Measurements from ENCODE around the gene CAT. TPM values are rescaled to one million over a fixed set of nuclear protein-coding genes. Genes with fewer than 3 reads are reported as not detected.
"Not testable (repeated sequence)": the region's sequence is repeated elsewhere in the genome, so short reads cannot be mapped to it uniquely, and the experiment has no call there.

Gene CAT
- total RNA-seq, 2 donors from 2014 or later = 83.8 to 108 TPM

DNA sequence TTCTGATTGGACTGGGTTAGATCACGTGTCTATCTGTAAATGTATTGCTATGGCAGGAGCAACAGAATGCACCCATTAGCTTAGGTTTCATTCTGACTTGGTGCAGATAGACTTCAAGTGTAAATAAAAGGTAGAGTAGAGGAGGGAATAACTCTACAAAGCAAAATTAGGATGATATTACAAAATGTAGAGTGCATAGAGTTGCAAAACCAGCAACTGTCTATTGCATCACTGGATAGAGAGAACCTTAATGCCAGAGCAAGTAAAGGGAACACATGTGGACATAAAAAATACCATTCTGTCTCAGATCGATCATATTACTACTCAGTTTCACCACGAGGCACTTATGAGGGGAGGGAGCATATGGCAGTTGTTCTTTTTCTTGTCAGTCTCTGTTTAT is 22.0 kb upstream of the CAT start:
- no peak overlapping the region for H3K4me3 ChIP-seq
- H3K27me3 ChIP-seq = no peaks in the 10 kb centered on the region
- H3K36me3 ChIP-seq = no peaks in the 10 kb centered on the region
- TF ChIP-seq, protein P1, sequence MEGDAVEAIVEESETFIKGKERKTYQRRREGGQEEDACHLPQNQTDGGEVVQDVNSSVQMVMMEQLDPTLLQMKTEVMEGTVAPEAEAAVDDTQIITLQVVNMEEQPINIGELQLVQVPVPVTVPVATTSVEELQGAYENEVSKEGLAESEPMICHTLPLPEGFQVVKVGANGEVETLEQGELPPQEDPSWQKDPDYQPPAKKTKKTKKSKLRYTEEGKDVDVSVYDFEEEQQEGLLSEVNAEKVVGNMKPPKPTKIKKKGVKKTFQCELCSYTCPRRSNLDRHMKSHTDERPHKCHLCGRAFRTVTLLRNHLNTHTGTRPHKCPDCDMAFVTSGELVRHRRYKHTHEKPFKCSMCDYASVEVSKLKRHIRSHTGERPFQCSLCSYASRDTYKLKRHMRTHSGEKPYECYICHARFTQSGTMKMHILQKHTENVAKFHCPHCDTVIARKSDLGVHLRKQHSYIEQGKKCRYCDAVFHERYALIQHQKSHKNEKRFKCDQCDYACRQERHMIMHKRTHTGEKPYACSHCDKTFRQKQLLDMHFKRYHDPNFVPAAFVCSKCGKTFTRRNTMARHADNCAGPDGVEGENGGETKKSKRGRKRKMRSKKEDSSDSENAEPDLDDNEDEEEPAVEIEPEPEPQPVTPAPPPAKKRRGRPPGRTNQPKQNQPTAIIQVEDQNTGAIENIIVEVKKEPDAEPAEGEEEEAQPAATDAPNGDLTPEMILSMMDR (IDR thresholded peaks at IDR 0.05) = no peak
- DNase-seq (ENCODE audit: low spot score) = no peak
- peaks cover 0 to 19% of the 10 kb centered on the region in 2 donors for H3K9me3 ChIP-seq
- H3K4me1 ChIP-seq = no peaks in the 10 kb centered on the region
- no peak overlapping the region for H3K27ac ChIP-seq

DNA sequence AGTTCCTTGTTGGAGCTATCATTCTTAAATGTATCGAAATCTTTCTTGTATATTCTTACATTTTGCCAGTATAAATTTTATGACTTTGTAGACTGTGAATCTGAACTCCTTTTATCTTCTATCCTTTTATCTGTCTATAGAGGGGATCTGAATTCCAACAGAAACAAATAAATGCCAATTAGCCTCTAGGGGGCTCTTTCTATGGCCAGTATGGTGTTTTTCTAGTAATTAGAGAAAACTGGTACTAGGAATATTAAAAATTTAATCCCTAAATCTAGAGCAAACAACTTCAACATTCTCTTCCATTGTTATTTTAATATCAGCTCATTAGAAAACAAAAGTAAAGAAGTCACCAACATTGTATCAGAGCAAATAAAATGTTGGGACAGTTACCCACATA is 21.5 kb upstream of the CAT start:
- no peak for DNase-seq (ENCODE audit: low spot score)
- H3K9me3 ChIP-seq = peaks cover 0 to 18% of the 10 kb centered on the region in 2 donors
- H3K36me3 ChIP-seq = no peaks in the 10 kb centered on the region
- no peaks in the 10 kb centered on the region for H3K4me1 ChIP-seq
- no peak overlapping the region for H3K4me3 ChIP-seq
- TF ChIP-seq, protein P1 (IDR thresholded peaks at IDR 0.05) = no peak
- H3K27ac ChIP-seq = no peak overlapping the region
- no peaks in the 10 kb centered on the region for H3K27me3 ChIP-seq

DNA sequence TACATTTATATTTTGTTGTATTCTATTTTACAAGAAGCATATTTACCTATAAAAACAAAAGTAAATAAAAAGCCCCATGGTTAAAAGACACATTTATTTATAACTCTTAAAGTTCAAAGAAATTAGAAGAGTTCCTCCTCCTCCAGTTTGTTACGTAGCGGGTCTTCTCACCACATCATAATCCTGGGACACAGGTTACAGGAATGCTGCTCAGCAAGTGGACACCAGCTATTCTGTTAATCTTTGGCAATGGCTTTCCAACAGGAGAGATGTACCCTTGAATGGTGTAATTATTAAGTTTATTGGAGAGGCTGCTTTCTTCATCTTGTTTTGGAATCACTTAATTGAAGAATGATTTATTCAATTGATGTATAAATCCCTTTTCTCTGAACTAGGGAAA is 19.6 kb upstream of the CAT start:
- no peak overlapping the region for H3K4me3 ChIP-seq
- TF ChIP-seq, protein P1 (IDR thresholded peaks at IDR 0.05) = no peak
- H3K9me3 ChIP-seq = no peaks in the 10 kb centered on the region
- H3K36me3 ChIP-seq = no peaks in the 10 kb centered on the region
- no peak for DNase-seq (ENCODE audit: low spot score)
- H3K27me3 ChIP-seq = no peaks in the 10 kb centered on the region
- H3K27ac ChIP-seq = no peak overlapping the region
- no peaks in the 10 kb centered on the region for H3K4me1 ChIP-seq

DNA sequence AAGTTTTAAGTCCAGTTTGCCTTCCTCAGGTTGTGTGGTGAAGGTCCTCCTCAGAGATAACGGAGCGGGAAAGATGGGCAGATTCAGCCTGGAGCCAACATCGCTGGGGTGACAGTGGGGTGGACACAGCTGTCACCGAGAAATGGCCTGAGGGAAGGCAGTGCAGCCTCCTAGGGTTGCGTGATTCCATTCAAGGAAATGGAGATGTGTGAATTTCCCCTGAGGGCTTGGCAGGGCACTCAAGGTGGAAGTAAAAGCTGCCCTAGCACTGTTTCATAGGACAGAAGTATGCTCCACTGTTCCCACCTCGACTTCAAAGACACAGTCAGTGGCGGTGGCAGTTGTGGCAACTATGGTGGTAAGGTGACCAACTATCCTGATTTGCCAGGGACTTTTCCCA is 15.4 kb upstream of the CAT start:
- Histone ChIP-seq H3K27ac (no peak overlapping the region), H3K4me3 (no peak overlapping the region), H3K9me3 (no peaks in the 10 kb centered on the region), H3K4me1 (no peaks in the 10 kb centered on the region), H3K27me3 (no peaks in the 10 kb centered on the region), H3K36me3 (no peaks in the 10 kb centered on the region)
- TF ChIP-seq, protein P1 (IDR thresholded peaks at IDR 0.05) = no peak
- DNase-seq (ENCODE audit: low spot score) = no peak

DNA sequence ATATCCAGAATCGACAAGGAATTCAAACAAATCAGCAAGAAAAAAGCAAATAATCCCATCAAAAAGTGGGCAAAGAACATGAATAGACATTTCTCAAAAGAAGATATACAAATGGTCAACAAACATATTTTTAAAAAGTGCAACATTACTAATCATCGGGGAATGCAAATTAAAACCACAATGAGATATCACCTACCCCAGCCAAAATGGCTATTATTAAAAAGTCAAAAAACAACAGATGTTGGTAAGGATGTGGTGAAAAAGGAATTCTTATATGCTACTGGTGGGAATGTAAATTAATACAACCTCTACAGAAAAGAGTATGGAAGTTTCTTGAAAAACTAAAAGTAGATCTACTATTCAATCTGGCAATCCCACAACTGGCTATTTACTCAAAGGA is 13.9 kb upstream of the CAT start:
- not testable (repeated sequence) for H3K4me1 ChIP-seq; H3K9me3 ChIP-seq; H3K36me3 ChIP-seq; H3K27me3 ChIP-seq; DNase-seq (ENCODE audit: low spot score); H3K4me3 ChIP-seq; H3K27ac ChIP-seq

DNA sequence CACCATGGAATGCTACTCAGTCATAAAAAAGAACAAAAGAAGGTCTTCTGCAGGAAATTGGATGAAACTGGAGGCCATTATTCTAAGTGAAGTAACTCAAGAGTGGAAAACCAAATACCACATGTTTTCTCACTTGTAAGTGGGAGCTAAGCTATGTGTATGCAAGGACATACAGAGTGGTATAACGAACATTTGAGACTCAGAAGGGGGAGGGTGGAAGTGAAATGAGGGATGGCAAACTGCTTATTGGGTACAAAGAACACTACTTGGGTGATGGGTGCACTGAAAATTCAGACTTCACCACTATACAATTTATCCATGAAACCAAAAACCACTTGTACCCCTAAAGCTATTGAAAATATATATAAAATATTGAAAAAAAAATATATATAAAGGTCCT is 13.4 kb upstream of the CAT start:
- Histone ChIP-seq H3K27me3 (no peaks in the 10 kb centered on the region), H3K4me1 (no peaks in the 10 kb centered on the region), H3K27ac (no peak overlapping the region), H3K4me3 (no peak overlapping the region), H3K36me3 (no peaks in the 10 kb centered on the region), H3K9me3 (no peaks in the 10 kb centered on the region)
- TF ChIP-seq, protein P1 (IDR thresholded peaks at IDR 0.05) = no peak
- no peak for DNase-seq (ENCODE audit: low spot score)
